SKM-1 (cell line): ENCODE measurements around the gene B4GALT4.
"Not testable (repeated sequence)": the region's sequence is repeated elsewhere in the genome, so short reads cannot be mapped to it uniquely, and the experiment has no call there.

Experiments used
- DNase-seq: peaks from one replicate; lab custom pipeline; 2025; ENCODE audit not compliant: unreplicated experiment; lab: John Stamatoyannopoulos, UW

B4GALT4 gene, protein sequence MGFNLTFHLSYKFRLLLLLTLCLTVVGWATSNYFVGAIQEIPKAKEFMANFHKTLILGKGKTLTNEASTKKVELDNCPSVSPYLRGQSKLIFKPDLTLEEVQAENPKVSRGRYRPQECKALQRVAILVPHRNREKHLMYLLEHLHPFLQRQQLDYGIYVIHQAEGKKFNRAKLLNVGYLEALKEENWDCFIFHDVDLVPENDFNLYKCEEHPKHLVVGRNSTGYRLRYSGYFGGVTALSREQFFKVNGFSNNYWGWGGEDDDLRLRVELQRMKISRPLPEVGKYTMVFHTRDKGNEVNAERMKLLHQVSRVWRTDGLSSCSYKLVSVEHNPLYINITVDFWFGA

DNA sequence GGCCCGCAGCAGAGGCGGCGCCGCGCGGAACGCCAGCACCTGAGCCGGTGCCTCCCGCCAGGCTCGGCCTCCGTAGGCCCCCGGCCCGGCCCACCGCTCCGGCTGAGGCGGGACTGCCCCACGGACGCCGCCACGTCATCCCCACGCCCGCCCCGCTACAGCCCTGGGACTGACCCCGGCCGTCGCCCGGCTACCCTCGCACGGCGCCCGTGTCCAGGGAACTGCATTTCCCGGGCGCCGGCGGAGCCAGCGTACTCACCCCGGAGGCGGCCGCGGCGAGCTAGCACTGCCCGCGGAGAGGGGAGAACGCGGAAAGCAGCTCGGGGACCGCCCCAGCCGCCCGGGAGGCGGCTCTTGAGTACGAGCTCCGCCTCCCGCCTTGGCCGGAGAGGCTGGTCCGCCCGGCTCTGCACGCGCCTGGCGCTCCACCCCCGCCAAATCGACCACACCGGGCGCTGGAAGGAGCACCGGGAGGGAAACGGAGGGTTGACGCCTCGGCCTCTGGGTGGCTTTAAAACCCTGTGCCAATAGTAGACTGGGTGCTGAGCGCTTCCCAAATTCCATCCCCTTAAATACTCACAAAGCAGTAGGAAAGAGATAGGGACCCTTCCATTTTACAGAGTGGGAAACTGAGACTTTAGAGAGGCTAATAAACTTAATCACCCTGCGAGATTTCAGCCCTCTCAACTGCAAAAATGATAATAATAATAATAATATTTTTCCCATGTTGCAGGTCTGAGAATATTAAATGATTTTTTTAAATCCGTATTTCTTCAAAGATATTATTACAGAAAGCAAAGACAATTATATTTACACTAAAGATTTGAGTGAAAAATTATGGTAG is at the start of gene B4GALT4:
Gene B4GALT4 (minus strand): TSS at position 288 of the 844 bp plus-strand sequence. CDS start 10,779 bp downstream, outside the sequence.
- DNase-seq: peak; percentile 71

DNA sequence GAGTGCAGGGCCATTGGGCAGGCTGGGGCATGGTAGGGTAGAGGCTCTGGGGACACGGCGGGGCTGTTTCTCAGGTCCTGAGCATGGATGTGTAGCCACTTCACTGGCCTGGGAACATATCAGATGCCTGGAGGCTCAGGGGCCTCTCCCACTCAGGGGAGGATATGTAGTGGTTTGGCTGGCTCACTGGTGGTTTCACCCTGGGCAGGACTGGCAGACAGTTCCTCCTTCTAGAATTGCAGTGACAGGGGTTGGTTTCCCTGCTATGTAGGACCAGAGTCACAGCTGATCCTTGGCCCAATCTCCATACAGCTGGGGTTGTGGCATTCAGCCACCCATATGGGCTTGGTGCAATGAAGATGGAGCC is 48.7 kb upstream of the B4GALT4 start:
- DNase-seq: no peak

DNA sequence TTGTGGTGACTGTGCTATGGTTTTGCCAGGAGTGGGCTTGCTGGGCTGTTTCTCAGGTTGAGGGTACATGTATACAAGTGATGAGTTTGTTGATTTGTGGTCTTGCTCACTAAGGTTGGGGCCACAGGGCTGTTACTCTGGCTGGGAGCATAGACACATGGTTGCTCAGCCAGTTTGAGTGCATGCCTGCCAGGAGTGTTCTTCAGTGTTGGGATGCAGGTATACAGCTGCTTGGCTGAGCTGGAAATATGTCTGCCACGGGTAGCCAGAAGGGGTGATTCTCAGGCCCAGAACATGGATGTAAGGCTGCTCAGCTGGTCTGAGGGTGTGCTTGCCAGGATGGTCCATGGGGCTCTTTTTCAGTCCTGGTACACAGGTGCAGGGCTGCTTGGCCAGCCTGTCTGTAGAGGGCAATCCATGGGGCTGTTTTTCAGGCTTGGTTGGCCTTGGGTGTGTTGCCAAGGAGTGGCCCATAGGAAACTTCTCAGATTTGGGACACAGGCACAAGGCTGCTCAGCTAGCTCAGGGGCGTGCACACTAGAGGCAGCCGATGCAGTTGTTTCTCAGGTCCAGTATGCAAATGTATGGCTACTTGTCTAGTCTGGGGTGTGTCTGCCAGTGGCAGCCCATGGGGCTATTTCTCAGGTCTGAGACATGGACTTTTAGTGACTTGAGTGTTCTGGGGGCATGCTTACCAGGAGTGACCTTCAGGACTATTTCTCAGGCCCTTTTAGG is 48.2 kb upstream of the B4GALT4 start:
- DNase-seq: no peak

DNA sequence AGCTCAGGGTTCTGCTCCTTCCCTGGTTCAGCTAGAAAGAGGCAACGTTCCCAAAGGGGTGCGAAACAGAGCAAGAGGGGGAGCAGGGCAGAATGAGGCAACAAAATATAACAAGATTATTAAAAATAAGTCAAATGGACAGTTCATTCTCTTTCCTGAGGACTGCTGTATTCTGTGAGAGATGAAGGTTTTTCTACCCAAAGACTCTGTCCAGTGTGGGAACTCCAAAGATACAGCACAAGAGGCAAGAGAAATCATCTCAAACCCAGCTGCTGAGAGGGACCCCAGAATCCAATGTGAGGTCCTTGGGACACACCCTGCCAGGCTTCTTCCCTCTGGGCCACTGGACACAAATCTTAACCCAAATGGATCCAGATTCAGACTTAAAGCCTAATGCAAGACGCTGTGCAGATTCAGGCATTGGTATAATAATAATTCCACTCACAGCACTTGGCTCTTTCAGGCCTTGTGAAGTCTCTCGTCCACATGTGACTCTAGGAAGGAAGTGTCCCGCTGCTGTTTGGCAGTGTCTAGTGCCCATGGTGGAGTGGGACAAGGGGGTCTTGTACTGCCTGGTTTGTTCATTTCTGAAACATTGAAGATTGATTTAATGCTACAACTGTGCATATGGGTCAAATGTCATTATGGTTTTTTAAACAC is 39.0 kb upstream of the B4GALT4 start:
- DNase-seq: no peak

DNA sequence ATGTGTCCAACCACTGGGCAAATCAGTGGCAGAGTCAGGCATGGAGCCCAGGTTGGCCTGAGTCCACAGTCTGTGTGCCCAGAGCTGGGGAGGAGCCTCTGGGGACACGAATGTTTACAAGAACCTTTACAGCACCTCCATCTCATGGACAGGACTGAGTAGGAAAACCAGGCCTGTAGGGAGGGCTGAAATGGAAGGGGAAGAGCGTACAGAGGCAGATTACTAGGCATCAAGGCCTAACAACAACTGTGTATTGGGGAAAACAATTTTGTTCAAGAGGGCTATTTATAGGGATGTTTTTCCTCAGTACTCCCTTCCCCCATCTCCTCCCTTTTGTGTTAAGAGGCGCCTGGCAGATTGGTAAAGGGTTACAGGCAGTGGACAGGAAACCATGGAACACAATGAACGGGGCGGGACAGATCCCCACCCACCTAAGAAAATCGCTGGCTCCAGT is 38.5 kb upstream of the B4GALT4 start:
- no peak for DNase-seq

DNA sequence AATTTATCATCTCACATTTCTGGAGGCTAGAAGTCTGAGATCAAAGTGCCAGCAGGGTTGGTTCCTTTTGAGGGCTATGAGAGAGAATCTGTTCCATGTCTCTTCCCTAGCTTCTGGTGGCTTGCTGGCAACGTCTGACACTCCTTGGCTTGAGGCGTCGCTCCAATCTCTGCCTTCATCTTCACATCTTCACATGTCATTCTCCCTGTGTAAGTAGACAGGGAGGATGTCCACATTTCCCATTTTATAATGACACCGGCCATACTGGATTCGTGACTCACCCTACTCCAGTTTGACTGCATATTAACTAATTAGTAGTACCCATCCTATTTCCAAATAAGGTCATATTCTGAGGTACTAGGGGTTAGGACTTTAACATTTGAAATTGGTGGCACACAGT is 36.0 kb upstream of the B4GALT4 start:
- no peak for DNase-seq

DNA sequence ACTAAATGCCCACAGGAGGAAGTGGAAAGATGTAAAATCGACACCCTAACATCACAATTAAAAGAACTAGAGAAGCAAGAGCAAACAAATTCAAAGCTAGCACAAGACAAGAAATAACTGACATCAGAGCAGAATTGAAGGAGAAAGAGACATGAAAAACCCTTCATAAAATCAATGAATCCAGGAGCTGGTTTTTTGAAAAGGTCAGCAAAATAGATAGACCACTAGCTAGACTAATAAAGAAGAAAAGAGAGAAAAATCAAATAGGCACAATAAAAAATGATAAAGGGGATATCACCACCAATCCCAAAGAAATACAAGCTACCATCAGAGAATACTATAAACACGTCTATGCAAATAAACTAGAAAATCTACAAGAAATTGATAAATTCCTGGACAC is 29.5 kb upstream of the B4GALT4 start:
- DNase-seq: not testable (repeated sequence)

DNA sequence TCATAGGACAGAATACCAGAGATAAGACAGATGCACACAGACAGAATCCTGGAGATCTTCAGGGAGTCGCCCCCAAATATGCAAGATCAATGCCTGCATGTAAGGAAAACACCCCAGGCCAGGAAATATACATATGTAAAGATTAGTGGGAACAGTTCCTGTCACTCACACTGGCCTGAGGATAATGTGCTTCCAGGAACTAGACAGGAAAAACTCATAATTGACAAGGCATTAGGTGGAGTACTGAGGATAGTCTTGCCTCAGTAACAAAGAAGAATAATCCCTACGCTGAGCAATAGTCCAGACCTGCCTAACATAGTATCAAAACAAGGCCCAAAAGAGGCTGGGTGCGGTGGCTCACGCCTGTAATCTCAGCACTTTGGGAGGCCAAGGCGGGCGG is 20.4 kb upstream of the B4GALT4 start:
- DNase-seq: no peak

DNA sequence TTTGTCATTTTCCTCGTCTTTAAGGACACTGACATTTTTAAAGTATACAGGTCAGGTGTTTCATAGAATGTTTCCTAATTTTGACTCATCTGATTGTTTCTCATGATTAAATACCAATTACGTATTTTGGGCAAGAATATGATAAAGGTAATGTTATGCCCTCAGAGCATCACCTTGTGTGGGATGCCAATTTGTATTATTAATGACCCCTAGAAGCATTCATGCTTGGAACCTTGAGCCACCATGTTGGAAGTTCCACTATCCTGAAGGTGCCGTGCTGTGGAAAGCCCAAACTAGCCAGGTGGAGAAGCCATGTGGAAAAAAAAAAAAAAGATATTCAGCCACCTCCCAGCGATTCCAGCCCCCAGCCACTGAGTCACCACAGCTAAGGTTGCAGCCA is 19.1 kb upstream of the B4GALT4 start:
- DNase-seq: no peak

DNA sequence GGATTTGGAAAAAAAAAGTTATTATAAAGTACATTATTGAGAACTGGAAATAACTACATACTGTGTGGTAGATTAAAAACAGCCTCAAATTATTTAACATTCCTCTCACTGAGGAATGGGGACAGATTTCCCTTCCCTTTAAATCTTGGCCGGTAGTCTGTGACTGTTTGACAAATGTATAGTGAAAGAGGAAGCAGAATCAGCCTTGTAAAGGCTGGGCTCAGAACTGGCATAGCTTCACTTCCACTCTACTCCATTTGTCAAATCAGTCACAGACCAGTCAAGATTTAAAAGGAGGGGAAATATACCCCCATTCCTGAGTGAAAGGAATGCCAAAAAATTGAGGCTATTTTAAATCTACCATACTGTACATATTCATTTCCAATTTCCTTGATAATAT is 18.2 kb upstream of the B4GALT4 start:
- peak; percentile 49 for DNase-seq

DNA sequence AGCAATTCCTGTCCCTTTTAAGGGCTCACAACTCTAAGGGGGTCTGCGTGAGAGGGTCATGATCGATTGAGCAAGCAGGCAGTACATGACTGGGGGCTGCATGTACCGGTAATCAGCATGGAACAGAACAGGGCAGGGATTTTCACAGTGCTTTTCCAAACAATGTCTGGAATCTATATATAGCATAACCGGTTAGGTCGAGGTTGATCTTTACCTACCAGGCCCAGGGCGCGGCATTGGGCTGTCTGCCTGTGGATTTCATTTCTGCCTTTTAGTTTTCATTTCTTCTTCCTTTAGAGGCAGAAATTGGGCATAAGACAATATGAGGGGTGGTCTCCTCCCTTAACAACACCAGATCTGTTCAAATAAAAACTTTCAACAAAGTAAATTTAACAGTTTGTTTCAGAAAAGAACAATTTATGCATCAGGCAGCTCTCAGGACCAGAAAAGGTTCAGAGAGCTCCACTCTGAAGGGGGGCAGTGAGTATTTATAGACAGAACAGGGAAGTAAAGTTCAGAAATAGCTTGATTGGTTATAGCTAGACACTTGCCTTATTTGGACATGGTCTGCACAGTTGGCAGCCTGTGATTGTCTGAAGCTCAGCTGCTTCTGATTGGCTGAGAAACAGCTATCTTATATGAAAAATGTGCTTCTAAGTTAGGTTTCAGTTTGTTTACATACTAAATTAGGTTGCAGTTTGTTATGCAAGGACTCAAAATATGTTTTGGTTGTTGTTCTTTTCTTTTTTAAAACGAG is 17.2 kb upstream of the B4GALT4 start:
- peak; percentile 7 for DNase-seq

DNA sequence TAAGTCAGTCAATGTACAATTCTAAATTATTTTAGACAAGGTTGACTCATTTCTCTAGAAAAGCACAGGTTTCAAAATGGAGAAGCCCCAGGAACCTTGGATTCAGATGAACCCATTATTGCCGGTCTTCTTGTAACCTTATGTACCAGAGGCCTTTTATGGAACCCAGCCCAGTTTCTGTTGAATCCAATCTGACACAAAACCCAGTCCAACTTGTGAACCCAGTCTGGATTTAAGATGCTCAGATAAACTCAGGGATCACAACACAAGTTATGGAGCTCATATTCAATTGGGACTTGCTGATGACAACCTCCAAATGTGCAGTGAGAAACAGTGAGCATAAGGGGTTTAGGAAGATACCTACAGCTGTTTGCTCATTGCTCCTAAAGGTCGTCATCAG is 16.4 kb upstream of the B4GALT4 start:
- no peak for DNase-seq

DNA sequence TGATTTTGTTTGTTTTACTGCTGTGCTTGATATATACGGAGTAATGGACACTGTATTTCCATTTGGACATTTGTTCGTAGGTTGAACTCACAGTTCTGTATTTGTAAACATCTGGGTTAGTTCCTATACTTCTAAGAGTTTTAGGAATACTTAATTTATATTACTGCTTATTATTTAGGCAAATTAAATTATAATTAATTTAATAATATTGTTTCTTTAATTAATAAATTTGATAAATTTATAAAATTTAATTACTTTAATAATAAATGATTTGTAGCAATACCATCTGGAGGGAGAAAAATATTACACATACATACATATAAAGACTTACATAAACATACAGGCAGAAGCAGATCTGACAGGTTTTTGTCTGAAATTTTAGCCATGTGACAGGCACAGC is 14.5 kb upstream of the B4GALT4 start:
- no peak for DNase-seq

DNA sequence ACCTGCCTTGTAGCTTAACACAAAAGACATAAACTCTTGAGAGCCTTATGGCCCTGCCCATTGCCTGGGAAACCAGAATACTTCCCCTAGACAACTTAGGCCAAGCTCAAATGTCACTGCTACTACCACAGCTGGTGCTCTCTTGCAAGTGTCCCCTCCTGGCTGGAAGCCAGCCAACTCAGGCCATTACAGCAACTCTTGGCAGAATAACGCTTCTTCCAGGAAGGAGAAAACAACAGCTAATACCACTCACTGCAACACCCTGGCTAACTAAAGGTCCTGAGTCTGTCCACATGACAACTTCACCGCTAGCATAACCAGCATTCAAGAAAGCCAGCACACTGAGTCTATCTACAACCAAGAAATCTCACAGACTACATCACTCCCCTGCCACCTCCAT is 5.1 kb upstream of the B4GALT4 start:
- DNase-seq: no peak

DNA sequence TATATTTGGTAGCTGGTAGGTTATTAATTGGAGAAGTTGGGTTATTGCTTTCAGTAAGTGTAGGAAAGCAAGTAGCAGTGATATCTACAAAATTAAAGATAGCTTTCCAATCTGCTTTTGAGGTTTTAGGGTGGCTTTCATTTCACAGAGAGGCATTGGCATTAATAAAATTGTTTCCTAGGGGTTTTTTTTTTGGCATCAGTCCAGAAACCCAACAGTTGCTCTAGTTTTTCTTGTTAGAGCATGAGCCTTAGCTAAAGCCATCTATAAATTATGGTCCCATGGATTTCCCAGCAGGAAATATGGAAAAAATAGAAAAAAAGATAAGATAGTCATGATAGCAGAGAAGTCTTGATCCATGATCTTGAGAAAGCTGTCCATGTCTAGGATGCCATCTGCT is 3.0 kb upstream of the B4GALT4 start:
- DNase-seq: no peak

DNA sequence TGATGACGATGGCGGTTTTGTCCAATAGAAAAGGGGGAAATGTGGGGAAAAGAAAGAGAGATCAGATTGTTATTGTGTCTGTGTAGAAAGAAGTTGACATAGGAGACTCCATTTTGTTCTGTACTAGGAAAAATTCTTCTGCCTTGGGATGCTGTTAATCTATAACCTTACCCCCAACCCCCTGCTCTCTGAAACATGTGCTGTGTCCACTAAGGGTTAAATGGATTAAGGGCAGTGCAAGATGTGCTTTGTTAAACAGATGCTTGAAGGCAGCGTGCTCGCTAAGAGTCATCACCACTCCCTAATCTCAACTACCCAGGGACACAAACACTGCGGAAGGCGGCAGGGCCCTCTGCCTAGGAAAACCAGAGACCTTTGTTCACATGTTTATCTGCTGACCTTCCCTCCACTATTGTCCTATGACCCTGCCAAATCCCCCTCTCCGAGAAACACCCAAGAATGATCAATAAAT is 2.4 kb upstream of the B4GALT4 start:
- DNase-seq: not testable (repeated sequence)

DNA sequence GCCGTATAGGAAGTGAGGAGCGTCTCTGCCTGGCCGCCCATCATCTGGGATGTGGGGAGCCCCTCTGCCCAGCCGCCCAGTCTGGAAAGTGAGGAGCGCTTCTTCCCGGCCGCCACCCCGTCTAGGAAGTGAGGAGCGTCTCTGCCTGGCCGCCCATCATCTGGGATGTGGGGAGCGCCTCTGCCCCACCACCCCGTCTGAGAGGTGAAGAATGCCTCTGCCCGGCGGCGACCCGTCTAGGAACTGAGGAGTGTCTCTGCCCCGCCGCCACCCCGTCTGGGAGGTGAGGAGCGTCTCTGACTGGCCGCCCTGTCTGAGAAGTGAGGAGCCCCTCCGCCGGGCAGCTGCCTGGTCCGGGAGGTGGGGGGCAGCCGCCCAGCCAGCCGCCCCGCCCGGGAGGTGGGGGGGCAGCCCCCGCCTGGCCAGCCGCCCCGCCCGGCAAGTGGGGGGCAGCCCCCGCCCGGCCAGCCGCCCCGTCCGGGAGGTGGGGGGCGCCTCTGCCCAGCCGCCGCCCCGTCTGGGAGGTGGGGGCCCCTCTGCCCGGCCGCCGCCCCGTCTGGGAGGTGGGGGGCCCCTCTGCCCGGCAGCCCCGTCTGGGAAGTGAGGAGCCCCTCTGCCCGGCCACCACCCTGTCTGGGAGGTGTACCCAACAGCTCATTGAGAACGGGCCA is 1.8 kb upstream of the B4GALT4 start:
- DNase-seq: not testable (repeated sequence)

DNA sequence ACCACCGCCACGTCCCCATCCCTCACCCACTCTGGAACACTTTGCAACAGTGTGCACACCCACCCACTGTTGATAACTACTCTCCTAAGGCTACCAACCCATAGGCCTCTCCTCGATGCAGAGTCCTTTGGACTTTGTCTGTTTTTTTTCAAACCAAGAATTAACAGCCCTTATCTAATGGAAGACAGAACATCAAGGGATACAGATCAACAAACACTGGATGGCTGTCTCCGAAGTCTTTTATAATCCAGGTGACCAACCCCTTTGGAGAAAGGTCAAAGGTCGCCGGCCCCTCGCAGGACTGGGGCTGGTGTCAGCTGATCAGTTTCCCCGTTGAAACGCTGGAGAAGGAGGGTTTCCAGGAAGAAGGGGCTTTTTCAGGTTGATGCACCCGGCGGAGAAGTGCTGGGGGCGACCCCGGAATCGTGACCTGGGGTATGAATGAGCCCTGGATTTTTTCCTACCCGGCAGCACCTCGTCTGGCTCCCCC is 532 bp downstream of the B4GALT4 start:
- no peak for DNase-seq

DNA sequence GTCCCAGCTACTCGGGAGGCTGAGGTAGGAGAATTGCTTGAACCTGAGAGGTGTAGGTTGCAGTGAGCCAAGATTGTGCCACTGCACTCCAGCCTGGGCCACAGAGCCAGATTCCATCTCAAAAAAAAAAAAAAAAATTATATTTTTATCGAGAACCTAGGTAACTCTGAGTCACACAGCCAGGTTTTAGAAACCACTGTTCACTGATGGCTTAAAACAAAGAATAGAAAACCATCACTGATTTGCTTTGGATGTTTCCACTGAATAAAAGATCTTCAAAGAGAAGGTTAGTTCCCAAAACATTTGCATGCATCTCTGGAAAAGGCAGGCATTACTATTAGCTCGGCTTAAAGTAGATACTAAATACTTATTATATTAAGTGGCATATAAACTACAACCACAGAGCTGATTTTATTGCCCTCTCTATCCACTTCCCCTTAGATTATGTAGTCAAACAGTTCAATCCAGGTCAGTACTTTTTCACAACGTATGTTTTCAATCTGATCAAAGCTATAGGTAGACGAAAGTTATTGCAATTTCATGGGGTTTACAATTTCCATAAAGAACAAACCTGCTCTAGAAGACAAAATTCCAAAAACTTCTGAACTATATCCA is 1.4 kb downstream of the B4GALT4 start:
- no peak for DNase-seq
